HG02588 (cell line): ENCODE measurements around the gene OPCML.

Experiments used
- ATAC-seq: cut with Tn5 transposase; IDR thresholded peaks from one replicate; pipeline ENCODE4 v1.9.1; 2021; ENCODE audit warnings: mild to moderate bottlenecking, moderate library complexity; ENCODE audit not compliant: unreplicated experiment

Gene OPCML

GRCh38 chr11:132910011-132910760, 622.1 kb downstream of the OPCML start:
- no peak for ATAC-seq

GRCh38 chr11:132909021-132909606, 623.2 kb downstream of the OPCML start:
- ATAC-seq = no peak

GRCh38 chr11:132908414-132908810, 623.9 kb downstream of the OPCML start:
- no peak for ATAC-seq

GRCh38 chr11:132907651-132908413, 624.5 kb downstream of the OPCML start:
- no peak for ATAC-seq

GRCh38 chr11:132904607-132905006, 627.7 kb downstream of the OPCML start:
- no peak for ATAC-seq

GRCh38 chr11:132904091-132904490, 628.2 kb downstream of the OPCML start:
- ATAC-seq = no peak

GRCh38 chr11:132901638-132902471, 630.4 kb downstream of the OPCML start:
- ATAC-seq = no peak

- no peak for ATAC-seq
These were observed 633.6 kb downstream of the OPCML start for GRCh38 chr11:132898676-132899075.

- ATAC-seq = no peak
These were observed 634.3 kb downstream of the OPCML start for GRCh38 chr11:132898021-132898420.

- ATAC-seq = no peak
These were observed 637.0 kb downstream of the OPCML start for GRCh38 chr11:132895340-132895739.

- no peak for ATAC-seq
These were observed 637.7 kb downstream of the OPCML start for GRCh38 chr11:132894606-132895005.

- no peak for ATAC-seq
These were observed 639.4 kb downstream of the OPCML start for GRCh38 chr11:132892876-132893275.

GRCh38 chr11:132888226-132888625, 644.1 kb downstream of the OPCML start:
- no peak for ATAC-seq

GRCh38 chr11:132886335-132886734, 646.0 kb downstream of the OPCML start:
- no peak for ATAC-seq

GRCh38 chr11:132883241-132883640, 649.1 kb downstream of the OPCML start:
- no peak for ATAC-seq

- no peak for ATAC-seq
These were observed 650.7 kb downstream of the OPCML start for GRCh38 chr11:132881622-132882021.

- no peak for ATAC-seq
These were observed 654.2 kb downstream of the OPCML start for GRCh38 chr11:132878111-132878510.

- no peak for ATAC-seq
These were observed 655.6 kb downstream of the OPCML start for GRCh38 chr11:132876705-132877104.

- ATAC-seq = no peak
These were observed 656.1 kb downstream of the OPCML start for GRCh38 chr11:132876239-132876638.

GRCh38 chr11:132874638-132875037, 657.7 kb downstream of the OPCML start:
- no peak for ATAC-seq

GRCh38 chr11:132873841-132874240, 658.5 kb downstream of the OPCML start:
- no peak for ATAC-seq
